RWPE1 (cell line): ENCODE data around the gene CYREN.

ENCODE experiments used
- CTCF ChIA-PET: fragments of 350-600 bp; sonication (Branson Sonifier 250); formaldehyde crosslinking; extraction: SDS; loops from one replicate; lab custom pipeline; 2021; lab: Yijun Ruan, JAX
- POLR2A ChIA-PET: fragments of 400-600 bp; formaldehyde crosslinking; extraction: SDS; loops from one replicate; lab custom pipeline; 2020; ENCODE audit warnings: antibody characterized with exemption; ENCODE audit not compliant: low non-redundant PET; lab: Yijun Ruan, JAX
- DNase-seq: peaks from one replicate; pipeline ENCODE4 v3.0.0; 2012; ENCODE audit warnings: low spot score
- H3K27ac ChIP-seq: fragments of 450-650 bp; 2 replicates; pipeline ENCODE4 v1.5.1; 2017
- TF ChIP-seq, protein P1 (sequence below): fragments of 450-650 bp; conservative IDR thresholded peaks from 2 replicates; pipeline ENCODE4 v1.5.1; 2017; ENCODE audit warnings: low read depth, mild to moderate bottlenecking

Gene CYREN

DNA sequence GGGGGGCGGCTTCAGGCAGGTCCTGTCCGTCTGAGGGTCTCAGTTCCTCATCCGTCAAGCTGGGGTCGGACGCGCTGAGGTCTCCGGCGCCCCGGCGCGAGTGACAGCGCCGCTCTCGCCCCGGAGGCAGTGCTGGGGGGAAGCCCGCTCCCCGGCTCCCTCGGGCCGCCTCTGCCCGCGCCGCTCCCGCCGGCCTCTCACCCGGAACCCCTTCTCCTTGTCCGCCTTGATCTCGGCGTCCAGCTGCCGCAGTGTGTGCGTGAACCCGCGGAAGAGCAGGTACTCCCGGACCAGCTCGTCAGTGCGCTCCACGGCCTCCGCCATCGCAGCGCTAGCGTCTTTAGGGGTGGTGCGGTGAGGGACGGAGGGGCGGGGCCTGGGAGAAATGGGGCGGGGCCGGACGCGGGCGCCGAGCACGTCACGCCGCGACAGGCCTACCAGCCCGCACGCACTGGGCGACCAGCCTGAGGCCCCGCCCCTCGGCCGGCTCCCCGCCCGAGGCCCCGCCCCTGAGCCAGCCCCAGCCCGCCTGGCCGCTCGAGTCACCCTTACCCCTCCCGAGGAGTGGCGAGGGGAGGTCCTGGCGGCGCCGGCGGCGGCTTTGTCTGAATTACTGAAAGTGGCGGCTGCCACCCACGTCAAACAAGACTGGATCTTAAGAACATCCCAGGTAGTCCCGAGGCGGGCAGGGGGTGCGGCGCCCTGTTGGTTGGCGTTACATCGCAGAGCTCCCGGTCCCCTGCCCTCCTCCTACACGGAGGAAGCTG lies 40.9 kb upstream of the CYREN start, which contains the start of gene WDR91:
WDR91 (minus strand) TSS at position 348 of the 767 bp plus-strand sequence; CDS start at position 324, 24 bp downstream.
- peak within 1 kb of the TSS; percentile 80 for H3K27ac ChIP-seq
- peak; percentile 97 for DNase-seq
- CTCF ChIA-PET = no interaction called here
- TF ChIP-seq, protein P1, sequence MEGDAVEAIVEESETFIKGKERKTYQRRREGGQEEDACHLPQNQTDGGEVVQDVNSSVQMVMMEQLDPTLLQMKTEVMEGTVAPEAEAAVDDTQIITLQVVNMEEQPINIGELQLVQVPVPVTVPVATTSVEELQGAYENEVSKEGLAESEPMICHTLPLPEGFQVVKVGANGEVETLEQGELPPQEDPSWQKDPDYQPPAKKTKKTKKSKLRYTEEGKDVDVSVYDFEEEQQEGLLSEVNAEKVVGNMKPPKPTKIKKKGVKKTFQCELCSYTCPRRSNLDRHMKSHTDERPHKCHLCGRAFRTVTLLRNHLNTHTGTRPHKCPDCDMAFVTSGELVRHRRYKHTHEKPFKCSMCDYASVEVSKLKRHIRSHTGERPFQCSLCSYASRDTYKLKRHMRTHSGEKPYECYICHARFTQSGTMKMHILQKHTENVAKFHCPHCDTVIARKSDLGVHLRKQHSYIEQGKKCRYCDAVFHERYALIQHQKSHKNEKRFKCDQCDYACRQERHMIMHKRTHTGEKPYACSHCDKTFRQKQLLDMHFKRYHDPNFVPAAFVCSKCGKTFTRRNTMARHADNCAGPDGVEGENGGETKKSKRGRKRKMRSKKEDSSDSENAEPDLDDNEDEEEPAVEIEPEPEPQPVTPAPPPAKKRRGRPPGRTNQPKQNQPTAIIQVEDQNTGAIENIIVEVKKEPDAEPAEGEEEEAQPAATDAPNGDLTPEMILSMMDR = no peak
- POLR2A ChIA-PET = no interaction called here

DNA sequence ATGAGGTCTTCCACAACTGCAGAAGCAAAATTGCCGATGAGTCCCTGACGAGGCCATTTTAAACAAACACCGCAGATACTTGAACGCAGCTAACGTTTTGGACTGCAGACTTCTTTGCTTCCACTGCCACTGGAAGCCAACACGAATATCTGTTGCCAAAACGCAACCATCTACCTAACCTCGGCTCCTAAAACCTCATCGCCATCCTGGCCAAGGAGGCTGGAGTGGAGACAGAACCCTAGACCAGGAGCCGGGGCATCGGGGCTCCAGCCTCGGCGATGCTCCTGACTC lies 40.3 kb upstream of the CYREN start:
- CTCF ChIA-PET = no interaction called here
- peak overlapping the region; percentile 80 for H3K27ac ChIP-seq
- POLR2A ChIA-PET = no interaction called here
- TF ChIP-seq, protein P1 = no peak
- no peak for DNase-seq

DNA sequence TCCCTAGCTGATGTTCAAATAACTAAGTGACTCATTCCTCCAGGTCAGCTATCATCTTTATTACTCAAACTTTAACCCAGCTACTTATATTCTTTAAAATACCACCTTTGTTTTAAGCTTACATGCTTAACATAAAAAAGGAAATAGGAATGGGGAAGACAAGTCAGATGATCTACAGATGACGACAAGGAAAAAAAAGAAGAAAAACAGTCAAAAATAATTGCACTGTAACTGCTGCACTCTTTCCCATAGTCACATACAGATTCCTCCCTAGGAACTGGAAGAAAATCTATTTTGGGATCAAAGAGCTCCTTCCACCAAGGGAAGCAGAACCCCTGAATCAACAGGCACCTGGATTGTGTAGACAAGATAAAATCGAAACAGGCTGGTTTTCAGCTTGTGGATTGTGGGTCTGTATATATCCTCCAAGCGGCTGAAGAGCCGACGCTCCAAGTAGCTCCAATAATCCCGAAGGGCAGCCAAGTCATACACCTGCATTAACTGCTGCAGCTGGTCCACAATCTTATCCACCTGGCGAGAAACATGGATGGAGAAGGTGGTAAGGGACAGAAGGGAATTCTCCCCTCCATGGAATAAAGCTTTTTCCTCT lies 38.8 kb upstream of the CYREN start:
- CTCF ChIA-PET = no interaction called here

DNA sequence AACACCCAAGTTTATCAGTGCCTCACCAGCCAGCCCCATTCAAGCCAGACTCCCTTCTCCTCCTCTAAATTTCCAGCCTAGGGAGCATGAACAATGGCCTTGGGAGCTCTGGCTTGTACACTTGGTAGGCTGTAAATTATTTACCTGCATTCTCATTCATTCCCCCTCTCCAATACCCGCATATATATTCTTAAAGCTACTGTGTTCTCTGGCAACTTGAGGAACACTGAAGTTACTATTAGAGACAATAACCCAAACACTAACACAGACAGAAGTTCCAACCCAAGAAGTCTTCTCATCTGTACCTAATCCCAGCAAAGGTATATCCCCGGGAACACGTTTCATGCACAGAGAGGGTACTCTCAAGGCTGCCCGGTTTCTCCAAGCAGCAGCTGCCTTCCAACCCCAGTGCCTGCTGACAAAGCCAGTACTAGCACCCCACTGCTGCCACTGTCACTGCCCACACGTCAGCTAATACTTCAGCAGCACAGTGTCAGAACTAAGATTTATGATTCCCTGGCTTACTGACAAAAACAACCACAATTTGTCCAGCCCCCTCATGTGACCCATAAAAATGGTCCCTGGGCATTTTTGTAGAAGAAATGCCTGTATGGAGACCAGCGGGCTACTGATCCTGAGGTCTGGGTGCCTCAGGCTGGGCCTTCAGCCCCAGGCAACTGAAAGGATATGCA lies 37.7 kb upstream of the CYREN start:
- 0 out of 2 replicates have a peak overlapping the region, but pooled peaks have one; percentile 16 for H3K27ac ChIP-seq
- TF ChIP-seq, protein P1 = no peak
- ChIA-PET POLR2A (no interaction called here), CTCF (no interaction called here)
- DNase-seq = no peak

More for the DNA sequence above, 38.8 kb upstream of the CYREN start:
- TF ChIP-seq, protein P1 = no peak
- DNase-seq = no peak
- POLR2A ChIA-PET = no interaction called here
- H3K27ac ChIP-seq = no peak overlapping the region

DNA sequence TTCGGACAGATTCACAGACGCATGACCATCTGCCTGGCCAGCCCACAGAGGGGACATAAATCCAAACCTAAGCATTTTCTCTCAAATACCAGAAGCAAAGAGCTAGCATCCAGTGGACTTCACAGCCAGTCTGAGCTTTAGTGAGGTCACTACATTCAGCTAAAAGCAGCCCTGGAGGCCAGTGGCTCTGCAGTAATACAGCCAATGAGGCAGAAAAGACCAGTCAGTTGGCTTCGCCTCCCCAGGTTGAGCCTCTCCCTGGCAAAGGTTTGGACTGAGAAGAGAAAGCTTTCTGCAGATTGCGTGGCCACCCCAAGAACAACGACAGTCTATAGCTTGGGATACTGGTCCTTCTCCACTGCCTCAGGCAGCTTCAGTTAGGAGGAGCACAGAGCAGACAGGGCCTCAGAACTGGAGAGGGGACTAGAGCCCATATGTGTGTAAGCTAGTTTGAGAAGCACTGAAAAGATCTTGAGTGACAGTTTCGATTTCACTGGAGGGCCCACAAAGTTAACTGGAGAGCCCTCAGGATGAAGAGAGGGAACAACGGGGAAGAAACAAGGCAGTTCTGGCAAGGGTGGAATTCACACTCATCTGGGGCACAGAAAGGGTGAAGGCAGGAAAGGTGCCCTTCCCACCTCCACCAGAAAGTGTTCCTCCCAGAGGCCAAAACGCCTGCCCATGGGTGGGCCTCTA lies 37.0 kb upstream of the CYREN start:
- ChIA-PET CTCF (no interaction called here), POLR2A (no interaction called here)
- no peak for DNase-seq
- no peak overlapping the region for H3K27ac ChIP-seq
- TF ChIP-seq, protein P1 = no peak

DNA sequence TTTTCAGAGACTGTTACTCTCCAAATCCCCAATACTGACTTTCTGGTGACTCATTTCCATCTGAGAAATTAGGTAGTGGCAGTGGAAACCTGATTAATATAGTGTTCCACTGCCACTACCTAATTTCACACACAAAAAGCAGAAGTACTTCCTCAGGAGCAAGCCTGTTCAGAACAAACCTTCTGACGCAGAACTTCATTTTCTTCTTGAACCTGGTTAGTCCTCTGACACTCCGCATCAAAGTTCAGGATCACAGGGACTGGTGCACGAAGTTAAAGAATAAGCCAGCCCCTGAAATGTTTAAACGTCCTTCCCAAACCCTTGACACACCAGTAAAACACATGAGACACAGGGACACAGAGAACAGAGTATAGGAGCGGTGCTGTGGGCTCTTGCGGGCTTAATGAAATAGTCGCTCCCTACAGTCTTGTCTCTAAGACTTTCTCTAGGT lies 36.5 kb upstream of the CYREN start:
- H3K27ac ChIP-seq = no peak overlapping the region
- CTCF ChIA-PET = no interaction called here
- TF ChIP-seq, protein P1 = no peak
- POLR2A ChIA-PET = no interaction called here
- no peak for DNase-seq
